Measurements from ENCODE around the gene IGFBP1.

IGFBP1 gene

GRCh38 chr7:45881280-45881758 lies 7.0 kb upstream of the IGFBP1 start:
- no peak for DNase-seq (ENCODE audit: low spot score)

GRCh38 chr7:45881759-45882464 lies 6.4 kb upstream of the IGFBP1 start:
- DNase-seq (ENCODE audit: low spot score): no peak

GRCh38 chr7:45882465-45882810 lies 5.8 kb upstream of the IGFBP1 start:
- no peak for DNase-seq (ENCODE audit: low spot score)

- DNase-seq (ENCODE audit: low spot score): no peak
Observed at GRCh38 chr7:45884136-45884535, 4.2 kb upstream of the IGFBP1 start.

GRCh38 chr7:45885264-45885882 lies 2.9 kb upstream of the IGFBP1 start:
- DNase-seq (ENCODE audit: low spot score): no peak

GRCh38 chr7:45886931-45887667 lies 1.2 kb upstream of the IGFBP1 start:
- DNase-seq (ENCODE audit: low spot score): no peak

GRCh38 chr7:45888993-45889366 lies 692 bp downstream of the IGFBP1 start:
- no peak for DNase-seq (ENCODE audit: low spot score)

GRCh38 chr7:45889367-45890067 lies 1.2 kb downstream of the IGFBP1 start:
- no peak for DNase-seq (ENCODE audit: low spot score)

GRCh38 chr7:45890125-45890901 lies 2.0 kb downstream of the IGFBP1 start:
- DNase-seq (ENCODE audit: low spot score): no peak

- no peak for DNase-seq (ENCODE audit: low spot score)
Observed at GRCh38 chr7:45890902-45891461, 2.7 kb downstream of the IGFBP1 start.

GRCh38 chr7:45891462-45892402 lies 3.4 kb downstream of the IGFBP1 start:
- no peak for DNase-seq (ENCODE audit: low spot score)

- DNase-seq (ENCODE audit: low spot score): no peak
Observed at GRCh38 chr7:45892407-45893035, 4.2 kb downstream of the IGFBP1 start.

GRCh38 chr7:45893374-45893995 lies 5.2 kb downstream of the IGFBP1 start:
- DNase-seq (ENCODE audit: low spot score): no peak

GRCh38 chr7:45893996-45894664 lies 5.8 kb downstream of the IGFBP1 start:
- DNase-seq (ENCODE audit: low spot score): no peak

- no peak for DNase-seq (ENCODE audit: low spot score)
Observed at GRCh38 chr7:45894665-45895062, 6.4 kb downstream of the IGFBP1 start.

GRCh38 chr7:45897042-45897690 lies 8.9 kb downstream of the IGFBP1 start:
- DNase-seq (ENCODE audit: low spot score): no peak

GRCh38 chr7:45898222-45898621 lies 9.9 kb downstream of the IGFBP1 start:
- no peak for DNase-seq (ENCODE audit: low spot score)

- no peak for DNase-seq (ENCODE audit: low spot score)
Observed at GRCh38 chr7:45901566-45901965, 13.3 kb downstream of the IGFBP1 start.

Data from ecto neural progenitor cell (in vitro differentiated cells).